ENCODE data around the gene PBRM1. TPM values are rescaled to one million over a fixed set of nuclear protein-coding genes. Genes with fewer than 3 reads are reported as not detected.

PBRM1 gene
- polyA plus RNA-seq, 3 donors = 26.1 to 72.9 (median 38.0) TPM

- peaks cover 20 to 44% of the 10 kb centered on the region in 2 donors for H3K36me3 ChIP-seq (replicated peaks in 1 of 2; ENCODE audit: control insufficient read depth in 1 of 2, insufficient read depth in 2 of 2, low read length in 2 of 2)
- Mint-ChIP-seq H3K4me1 (peaks cover 39% of the 10 kb centered on the region), H3K27me3 (ENCODE audit: low read depth in 3 of 3) (peaks cover 0 to 3% (median 0%) of the 10 kb centered on the region in 3 donors), H3K9me3 (no peaks in the 10 kb centered on the region), H3K4me3 (peak overlapping the region in 1 of 2 donors; percentile 39), H3K27ac (peak overlapping the region in 6 of 7 donors; percentile 24 to 83 (median 65)), H3K36me3 (peaks cover 16 to 34% of the 10 kb centered on the region in 2 donors)
- H3K27me3 ChIP-seq (ENCODE audit: control insufficient read depth in 2 of 2, insufficient read depth in 2 of 2, low read length in 2 of 2) = no peaks in the 10 kb centered on the region
- H3K4me1 ChIP-seq (ENCODE audit: control insufficient read depth in 1 of 2, insufficient read depth in 2 of 2, low read length in 2 of 2) = peaks cover 31 to 37% of the 10 kb centered on the region in 2 donors
- no peak overlapping the region for H2AFZ ChIP-seq (ENCODE audit: insufficient read depth, low read depth, low read length, poor library complexity, severe bottlenecking)
- H3K9ac ChIP-seq (ENCODE audit: insufficient read depth, low read length, poor library complexity, severe bottlenecking) = peak overlapping the region; percentile 89
- H3K9me3 ChIP-seq (replicated peaks in 1 of 2; ENCODE audit: control insufficient read depth in 1 of 2, insufficient read depth in 1 of 2, low read length in 2 of 2) = no peaks in the 10 kb centered on the region
- peaks cover 61% of the 10 kb centered on the region for H3K79me2 ChIP-seq (ENCODE audit: insufficient read depth, low read length)
- WGBS (ENCODE audit: insufficient coverage) = no CpG with 5 or more reads among the region's 4 CpGs
- H4K20me1 ChIP-seq (ENCODE audit: insufficient read depth, low read length) = peaks cover 5% of the 10 kb centered on the region
- intact Hi-C loops (cut with micrococcal nuclease) = no loop called here
- peak overlapping the region; percentile 43 for H3K4me2 ChIP-seq (replicated peaks; ENCODE audit: extremely low read depth, low read length, poor library complexity, severe bottlenecking)
- DNase-seq = no peak
- TF ChIP-seq, protein P1, sequence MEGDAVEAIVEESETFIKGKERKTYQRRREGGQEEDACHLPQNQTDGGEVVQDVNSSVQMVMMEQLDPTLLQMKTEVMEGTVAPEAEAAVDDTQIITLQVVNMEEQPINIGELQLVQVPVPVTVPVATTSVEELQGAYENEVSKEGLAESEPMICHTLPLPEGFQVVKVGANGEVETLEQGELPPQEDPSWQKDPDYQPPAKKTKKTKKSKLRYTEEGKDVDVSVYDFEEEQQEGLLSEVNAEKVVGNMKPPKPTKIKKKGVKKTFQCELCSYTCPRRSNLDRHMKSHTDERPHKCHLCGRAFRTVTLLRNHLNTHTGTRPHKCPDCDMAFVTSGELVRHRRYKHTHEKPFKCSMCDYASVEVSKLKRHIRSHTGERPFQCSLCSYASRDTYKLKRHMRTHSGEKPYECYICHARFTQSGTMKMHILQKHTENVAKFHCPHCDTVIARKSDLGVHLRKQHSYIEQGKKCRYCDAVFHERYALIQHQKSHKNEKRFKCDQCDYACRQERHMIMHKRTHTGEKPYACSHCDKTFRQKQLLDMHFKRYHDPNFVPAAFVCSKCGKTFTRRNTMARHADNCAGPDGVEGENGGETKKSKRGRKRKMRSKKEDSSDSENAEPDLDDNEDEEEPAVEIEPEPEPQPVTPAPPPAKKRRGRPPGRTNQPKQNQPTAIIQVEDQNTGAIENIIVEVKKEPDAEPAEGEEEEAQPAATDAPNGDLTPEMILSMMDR (IDR thresholded peaks at IDR 0.05) = no peak
- H3K27ac ChIP-seq (ENCODE audit: low read depth in 1 of 2, low read length in 2 of 2) = peak overlapping the region in 1 of 2 donors; percentile 95
- peak overlapping the region in 1 of 3 experiments; percentile 99 for H3K4me3 ChIP-seq (replicated peaks in 1 of 3; ENCODE audit: low read depth in 2 of 3, low read length in 3 of 3)
These were observed 21.9 kb upstream of the PBRM1 start for GRCh38 chr3:52707585-52707984.

GRCh38 chr3:52705688-52706686 is 20.3 kb upstream of the PBRM1 start, which contains the start of the genes GLT8D1 and SPCS1:
Gene GLT8D1 (minus strand): TSS chr3:52705791. CDS start chr3:52700460, 5,331 bp downstream.
Gene SPCS1 (plus strand): TSS chr3:52706106. CDS start chr3:52706247, 141 bp downstream.
- no peaks in the 10 kb centered on the region for H3K9me3 Mint-ChIP-seq
- H3K4me3 Mint-ChIP-seq = peak within 1 kb of the TSS; percentile 94 to 96
- Histone ChIP-seq H3K27ac (ENCODE audit: low read depth in 1 of 2, low read length in 2 of 2) (peak within 1 kb of the TSS; percentile 88 to 95), H4K20me1 (ENCODE audit: insufficient read depth, low read length) (peaks cover 5% of the 10 kb centered on the region), H3K9ac (ENCODE audit: insufficient read depth, low read length, poor library complexity, severe bottlenecking) (peak within 1 kb of the TSS; percentile 89), H3K4me1 (ENCODE audit: control insufficient read depth in 1 of 2, insufficient read depth in 2 of 2, low read length in 2 of 2) (peaks cover 31 to 37% of the 10 kb centered on the region in 2 donors), H3K9me3 (replicated peaks in 1 of 2; ENCODE audit: control insufficient read depth in 1 of 2, insufficient read depth in 1 of 2, low read length in 2 of 2) (no peaks in the 10 kb centered on the region), H2AFZ (ENCODE audit: insufficient read depth, low read depth, low read length, poor library complexity, severe bottlenecking) (peak within 1 kb of the TSS; percentile 97), H3K27me3 (ENCODE audit: control insufficient read depth in 2 of 2, insufficient read depth in 2 of 2, low read length in 2 of 2) (no peaks in the 10 kb centered on the region), H3K36me3 (replicated peaks in 1 of 2; ENCODE audit: control insufficient read depth in 1 of 2, insufficient read depth in 2 of 2, low read length in 2 of 2) (peaks cover 12 to 28% of the 10 kb centered on the region in 2 donors), H3K79me2 (ENCODE audit: insufficient read depth, low read length) (peaks cover 69% of the 10 kb centered on the region), H3K4me2 (replicated peaks; ENCODE audit: extremely low read depth, low read length, poor library complexity, severe bottlenecking) (peak within 1 kb of the TSS; percentile 99), H3K4me3 (replicated peaks in 1 of 3; ENCODE audit: low read depth in 2 of 3, low read length in 3 of 3) (peak within 1 kb of the TSS; percentile 89 to 99 (median 99))
- peak; percentile 83 to 84 (median 84) for DNase-seq
- TF ChIP-seq, protein P1 (IDR thresholded peaks at IDR 0.05) = no peak
- intact Hi-C loops (cut with micrococcal nuclease) = no loop called here
- peak within 1 kb of the TSS; percentile 90 to 98 (median 94) for H3K27ac Mint-ChIP-seq
- peaks cover 39% of the 10 kb centered on the region for H3K4me1 Mint-ChIP-seq
- under 1% methylated on average over 88 of the region's 94 CpGs for WGBS (ENCODE audit: insufficient coverage)
- H3K36me3 Mint-ChIP-seq = peaks cover 10 to 27% of the 10 kb centered on the region in 2 donors
- peaks cover 0 to 3% (median 0%) of the 10 kb centered on the region in 3 donors for H3K27me3 Mint-ChIP-seq (ENCODE audit: low read depth in 3 of 3)
